HepG2 (cell line): ENCODE results near the gene DCDC2. TPM values are rescaled to one million over a fixed set of nuclear protein-coding genes. Genes with fewer than 3 reads are reported as not detected.

Experiments
- AHDC1 ChIP-seq: sonication (generic); formaldehyde crosslinking; IDR thresholded peaks from 2 replicates; pipeline ENCODE4 v1.5.1; 2020; ENCODE audit warnings: mild to moderate bottlenecking, missing genetic modification reagents, borderline replicate concordance
- BCL6 ChIP-seq: IDR thresholded peaks from 2 replicates; pipeline ENCODE4 v1.6.1; 2016; ENCODE audit warnings: missing genetic modification reagents, missing compliant biosample characterization
- GATA4 ChIP-seq: sonication (generic); IDR thresholded peaks from 2 replicates; pipeline ENCODE4 v1.6.1; 2016; ENCODE audit warnings: antibody characterized with exemption, low read depth, borderline replicate concordance
- NAIF1 ChIP-seq: sonication (generic); formaldehyde crosslinking; IDR thresholded peaks from 2 replicates; pipeline ENCODE4 v1.5.0; 2020; ENCODE audit warnings: mild to moderate bottlenecking, missing genetic modification reagents, borderline replicate concordance
- NPAS2 ChIP-seq: sonication (generic); formaldehyde crosslinking; IDR thresholded peaks from 2 replicates; pipeline ENCODE4 v1.8.0; 2022; ENCODE audit warnings: mild to moderate bottlenecking, missing genetic modification reagents, borderline replicate concordance
- PCBP2 ChIP-seq: fragments of 200-400 bp; formaldehyde crosslinking; optimal IDR thresholded peaks from 2 replicates; pipeline ENCODE3; 2018; ENCODE audit warnings: low read length, low read depth; ENCODE audit not compliant: poor library complexity, severe bottlenecking
- PHF21A ChIP-seq: sonication (generic); formaldehyde crosslinking; IDR thresholded peaks from 2 replicates; pipeline ENCODE4 v1.5.0; 2020; ENCODE audit warnings: mild to moderate bottlenecking, missing genetic modification reagents
- POGZ ChIP-seq: sonication (generic); formaldehyde crosslinking; IDR thresholded peaks from 2 replicates; pipeline ENCODE4 v1.4.0; 2020; ENCODE audit warnings: mild to moderate bottlenecking, missing genetic modification reagents
- SIN3A ChIP-seq: IDR thresholded peaks from 2 replicates; pipeline ENCODE4 v1.6.1; 2011; ENCODE audit warnings: low read depth, mild to moderate bottlenecking, control low read depth, low read length, borderline replicate concordance
- TERF1 ChIP-seq: sonication (generic); formaldehyde crosslinking; IDR thresholded peaks from 2 replicates; pipeline ENCODE4 v1.8.0; 2022; ENCODE audit warnings: mild to moderate bottlenecking, missing genetic modification reagents, moderate library complexity
- ZBTB37 ChIP-seq: sonication (generic); formaldehyde crosslinking; IDR thresholded peaks from 2 replicates; pipeline ENCODE4 v1.4.0; 2020; ENCODE audit warnings: mild to moderate bottlenecking, missing genetic modification reagents
- ZFP36L1 ChIP-seq: sonication (generic); formaldehyde crosslinking; IDR thresholded peaks from 2 replicates; pipeline ENCODE4 v1.8.0; 2022; ENCODE audit warnings: mild to moderate bottlenecking, missing genetic modification reagents, moderate library complexity
- ZMAT3 ChIP-seq: sonication (generic); formaldehyde crosslinking; conservative IDR thresholded peaks from 2 replicates; pipeline ENCODE4 v1.7.0; 2021; ENCODE audit warnings: missing genetic modification reagents
- ZMYM3 ChIP-seq: sonication (generic); formaldehyde crosslinking; IDR thresholded peaks from 2 replicates; pipeline ENCODE4 v1.5.1; 2020; ENCODE audit warnings: mild to moderate bottlenecking, missing genetic modification reagents
- ZNF17 ChIP-seq: sonication (generic); formaldehyde crosslinking; IDR thresholded peaks from 2 replicates; pipeline ENCODE4 v1.5.0; 2020; ENCODE audit warnings: mild to moderate bottlenecking, missing genetic modification reagents
- ZNF205 ChIP-seq: IDR thresholded peaks from 2 replicates; pipeline ENCODE4 v1.6.1; 2018; ENCODE audit warnings: missing biosample characterization, missing genetic modification reagents
- ZNF224 ChIP-seq: sonication (generic); formaldehyde crosslinking; IDR thresholded peaks from 2 replicates; pipeline ENCODE4 v1.5.0; 2020; ENCODE audit warnings: mild to moderate bottlenecking, missing genetic modification reagents
- ZNF335 ChIP-seq: sonication (generic); formaldehyde crosslinking; IDR thresholded peaks from 2 replicates; pipeline ENCODE4 v1.4.0; 2020; ENCODE audit warnings: missing genetic modification reagents
- ZNF749 ChIP-seq: sonication (generic); formaldehyde crosslinking; IDR thresholded peaks from 2 replicates; pipeline ENCODE4 v1.8.0; 2022; ENCODE audit warnings: mild to moderate bottlenecking, missing genetic modification reagents, moderate library complexity, borderline replicate concordance
- polyA plus RNA-seq, 8 experiments: library from polyadenylated mRNA; depleted of rRNA in 3 of 8; stranded (reverse) in 7 of 8; unstranded in 1 of 8; fragments of >200 nt; fragmentation: Illumina TruSeq in 4 of 8; extraction: Trizol in 4 of 8; gene quantifications; 2 replicates each; pipeline versions ENCODE4 v1.2.1 to v1.2.3, GENCODE V29; 2011 to 2016; ENCODE audit warnings: low read depth in 4 of 8, missing spikeins in 1 of 8, mixed read lengths in 1 of 8; ENCODE audit not compliant: insufficient read depth in 1 of 8
- total RNA-seq, 5 experiments: library from RNA; depleted of rRNA; stranded (reverse); fragments of >200 nt; fragmentation: Illumina TruSeq; extraction: Trizol; gene quantifications; 2 replicates each; pipeline ENCODE4 v1.2.3, GENCODE V29; 2016; ENCODE audit warnings: low read depth in 1 of 5

DCDC2 gene
- total and polyA plus RNA-seq, 2 of the 13 experiments (the other 11 are each of a cell fraction or from before 2014, with no cell fraction given): 9.0 to 36.2 TPM

GRCh38 chr6:24358219-24358821 is 461 bp upstream of the DCDC2 start (continued):
- no peak for TF ChIP-seq AHDC1 (CRISPR knock-in tag)
- no peak for TF ChIP-seq ZNF335 (CRISPR knock-in tag)
- TF ChIP-seq PCBP2: no peak
- TF ChIP-seq POGZ (CRISPR knock-in tag): no peak
- TF ChIP-seq ZNF749: 0 out of 2 replicates have a peak, but pooled peaks have one; percentile 42
- TF ChIP-seq NAIF1 (CRISPR knock-in tag): 0 out of 2 replicates have a peak, but pooled peaks have one; percentile 20
- 0 out of 2 replicates have a peak, but pooled peaks have one; percentile 3 for TF ChIP-seq ZMAT3 (CRISPR knock-in tag)
- 0 out of 2 replicates have a peak, but pooled peaks have one; percentile 11 for TF ChIP-seq ZNF224 (CRISPR knock-in tag)
- 0 out of 2 replicates have a peak, but pooled peaks have one; percentile 50 for TF ChIP-seq TERF1 (CRISPR knock-in tag)
- TF ChIP-seq ZNF17 (CRISPR knock-in tag): no peak
- no peak for TF ChIP-seq ZNF205 (CRISPR knock-in tag)
- 0 out of 2 replicates have a peak, but pooled peaks have one; percentile 4 for TF ChIP-seq SIN3A
- 0 out of 2 replicates have a peak, but pooled peaks have one; percentile 29 for TF ChIP-seq ZBTB37 (CRISPR knock-in tag)
- TF ChIP-seq NPAS2 (CRISPR knock-in tag): no peak
- TF ChIP-seq PHF21A (CRISPR knock-in tag): peak; percentile 46; the same call in 1 of the 2 replicates
- no peak for TF ChIP-seq BCL6 (CRISPR knock-in tag)
- no peak for TF ChIP-seq GATA4
- TF ChIP-seq ZFP36L1 (CRISPR knock-in tag): peak; percentile 72; the same call in 1 of the 2 replicates
- 0 out of 2 replicates have a peak, but pooled peaks have one; percentile 6 for TF ChIP-seq ZMYM3 (CRISPR knock-in tag)
